Thyroid gland (tissue), 4 donors: Measurements from ENCODE around the gene SETD7. TPM values are rescaled to one million over a fixed set of nuclear protein-coding genes. Genes with fewer than 3 reads are reported as not detected.

Experiments
- DNase-seq, 2 donors: peaks; one replicate each; pipeline ENCODE4 v3.0.0-alpha.2; 2019
- H3K27ac ChIP-seq, 3 donors: fragments of 200-600 bp; sonication (generic); 1 replicate in 2 of 3; 2 replicates in 1 of 3; pipeline ENCODE4 v1.5.1; 2016 to 2019; ENCODE audit warnings: mild to moderate bottlenecking in 1 of 3, moderate library complexity in 1 of 3
- H3K27me3 ChIP-seq: fragments of 200-600 bp; sonication (generic); one replicate; pipeline ENCODE4 v1.5.1; 2019
- H3K36me3 ChIP-seq, 2 donors: fragments of 200-600 bp; sonication (generic); one replicate each; pipeline ENCODE4 v1.5.1; 2016 to 2019
- H3K4me1 ChIP-seq, 2 donors: fragments of 200-600 bp; sonication (generic); one replicate each; pipeline ENCODE4 v1.5.1; 2017 to 2019
- H3K4me3 ChIP-seq, 3 donors: fragments of 200-600 bp; sonication (generic); replicated peaks in 1 of 3; 1 replicate in 2 of 3; 2 replicates in 1 of 3; pipeline ENCODE4 v1.5.1; 2016; ENCODE audit warnings: mild to moderate bottlenecking in 1 of 3
- H3K9me3 ChIP-seq: fragments of 200-600 bp; sonication (generic); one replicate; pipeline ENCODE4 v1.5.1; 2017
- CTCF ChIP-seq, 6 experiments: fragments of 200-600 bp in 3 of 6; fragments of 450-650 bp in 3 of 6; sonication (generic) in 3 of 6; IDR thresholded peaks; one replicate each; pipeline ENCODE4 v1.5.1; 2016 to 2019; ENCODE audit warnings: antibody characterized with exemption in 6 of 6, mild to moderate bottlenecking in 2 of 6, inconsistent platforms in 1 of 6, moderate library complexity in 1 of 6
- POLR2A ChIP-seq, 2 donors: fragments of 450-650 bp; IDR thresholded peaks; one replicate each; pipeline ENCODE4 v1.6.1; 2017; ENCODE audit warnings: antibody characterized with exemption in 2 of 2, mild to moderate bottlenecking in 2 of 2, moderate library complexity in 1 of 2
- WGBS, 2 donors: methylation state at CpG; one replicate each; pipeline ENCODE4 v1.1.5; 2017; 5-methylcytosine and 5-hydroxymethylcytosine counted together
- intact Hi-C: fragments of 100-400 bp; cut with DNase I; formaldehyde crosslinking; loops from one replicate; pipeline ENCODE4 v1.15.1; 2023
- total RNA-seq, 4 donors: library from RNA; depleted of rRNA; stranded (reverse); fragments of >200 nt; gene quantifications; one replicate each; pipeline ENCODE4 v1.2.3, GENCODE V29; 2016

SETD7 gene
- total RNA-seq, 4 donors from 2014 or later = 33.3 to 73.0 (median 37.1) TPM

- no peaks in the 10 kb centered on the region for H3K36me3 ChIP-seq
- no peaks in the 10 kb centered on the region for H3K27me3 ChIP-seq
- 2% methylated on average over 8 of the region's 49 CpGs; no CpG with 5 or more reads in 1 of the 2 donors for WGBS, 2 donors
- peak; percentile 37 to 50 for DNase-seq
- peaks cover 27 to 50% of the 10 kb centered on the region in 2 donors for H3K4me1 ChIP-seq
- no peaks in the 10 kb centered on the region for H3K9me3 ChIP-seq
- TF ChIP-seq POLR2A (IDR thresholded peaks at IDR 0.05) = no peak
- TF ChIP-seq CTCF (IDR thresholded peaks at IDR 0.05) = no peak
- H3K4me3 ChIP-seq = peak overlapping the region; percentile 81 to 94 (median 81)
- intact Hi-C loops = loop anchor here (10.0 kb wide), 1 partner anchor 101 kb away; the partner anchor contains the start of gene RAB33B
- H3K27ac ChIP-seq = peak overlapping the region; percentile 95 to 96 (median 95)
These were observed 331 bp downstream of the SETD7 start for GRCh38 chr4:139555705-139556070.

- no peaks in the 10 kb centered on the region for H3K9me3 ChIP-seq
- H3K4me1 ChIP-seq = peaks cover 27 to 53% of the 10 kb centered on the region in 2 donors
- TF ChIP-seq CTCF (IDR thresholded peaks at IDR 0.05) (no peak), POLR2A (IDR thresholded peaks at IDR 0.05) (peak in 1 of 2 donors; percentile 89)
- H3K27ac ChIP-seq = peak overlapping the region; percentile 95 to 96 (median 95)
- WGBS, 2 donors = 11 to 15% methylated on average over 28 to 31 of the region's 57 CpGs
- intact Hi-C loops = loop anchor here (10.0 kb wide), 1 partner anchor 100 kb away; the partner anchor contains the start of gene RAB33B
- no peaks in the 10 kb centered on the region for H3K36me3 ChIP-seq
- peak; percentile 88 to 92 for DNase-seq
- no peaks in the 10 kb centered on the region for H3K27me3 ChIP-seq
- H3K4me3 ChIP-seq = peak overlapping the region; percentile 81 to 94 (median 81)
These were observed 920 bp downstream of the SETD7 start for GRCh38 chr4:139554893-139555704.

- H3K27me3 ChIP-seq = no peaks in the 10 kb centered on the region
- no peak for TF ChIP-seq CTCF (IDR thresholded peaks at IDR 0.05)
- no peak for TF ChIP-seq POLR2A (IDR thresholded peaks at IDR 0.05)
- no peaks in the 10 kb centered on the region for H3K36me3 ChIP-seq
- H3K9me3 ChIP-seq = no peaks in the 10 kb centered on the region
- intact Hi-C loops = loop anchor here (10.0 kb wide), 1 partner anchor 100 kb away; the partner anchor contains the start of gene RAB33B
- H3K4me3 ChIP-seq = peak overlapping the region in 1 of 3 donors; percentile 81
- WGBS, 2 donors = 80 to 84% methylated on average over 1 of the region's 1 CpG
- H3K27ac ChIP-seq = peak overlapping the region; percentile 95 to 96 (median 95)
- no peak for DNase-seq
- H3K4me1 ChIP-seq = peaks cover 27 to 53% of the 10 kb centered on the region in 2 donors
These were observed 1.5 kb downstream of the SETD7 start for GRCh38 chr4:139554642-139554892.

GRCh38 chr4:139553751-139554641 lies 2.0 kb downstream of the SETD7 start:
- peak; percentile 12 to 26 for DNase-seq
- Histone ChIP-seq H3K27ac (peak overlapping the region; percentile 95 to 96 (median 95)), H3K4me1 (peaks cover 24 to 49% of the 10 kb centered on the region in 2 donors), H3K9me3 (no peaks in the 10 kb centered on the region), H3K27me3 (no peaks in the 10 kb centered on the region), H3K4me3 (no peak overlapping the region), H3K36me3 (no peaks in the 10 kb centered on the region)
- intact Hi-C loops = loop anchor here (10.0 kb wide), 1 partner anchor 99 kb away; the partner anchor contains the start of gene RAB33B
- TF ChIP-seq CTCF (IDR thresholded peaks at IDR 0.05) (no peak), POLR2A (IDR thresholded peaks at IDR 0.05) (no peak)
- WGBS, 2 donors = 45 to 61% methylated on average over 4 of the region's 4 CpGs
